ENCODE measurements around the gene AOPEP. TPM values are rescaled to one million over a fixed set of nuclear protein-coding genes. Genes with fewer than 3 reads are reported as not detected.

The AOPEP gene
- total and polyA plus RNA-seq, 2 of the 13 experiments (the other 11 are each of a cell fraction or from before 2014, with no cell fraction given), result 22.2 to 41.6 TPM

GRCh38 chr9:95070549-95071021 is 344.1 kb downstream of the AOPEP start (continued):
- TF ChIP-seq ZNF737 (CRISPR knock-in tag; IDR thresholded peaks at IDR 0.05; ENCODE audit: borderline replicate concordance), result no peak
- TF ChIP-seq REXO4 (CRISPR knock-in tag; IDR thresholded peaks at IDR 0.05; ENCODE audit: borderline replicate concordance), result no peak
- TF ChIP-seq ATF3 (CRISPR knock-in tag; IDR thresholded peaks at IDR 0.05), result no peak
- no peak for TF ChIP-seq ZNF543 (CRISPR knock-in tag; IDR thresholded peaks at IDR 0.05)
- peak; percentile 74; the same call in 1 of the 2 replicates for TF ChIP-seq HOMEZ (CRISPR knock-in tag; IDR thresholded peaks at IDR 0.05; ENCODE audit: low read depth)
- no peak for TF ChIP-seq ZNF335 (CRISPR knock-in tag; IDR thresholded peaks at IDR 0.05)
- no peak for TF ChIP-seq FOXA1 (IDR thresholded peaks at IDR 0.05)
- TF ChIP-seq FOXA1 (CRISPR knock-in tag; IDR thresholded peaks at IDR 0.05), result peak; percentile 45
- TF ChIP-seq GATA4 (IDR thresholded peaks at IDR 0.05; ENCODE audit: borderline replicate concordance, low read depth), result no peak
- no peak for TF ChIP-seq CCAR2 (optimal IDR thresholded peaks at IDR 0.05; ENCODE audit: low read depth, low read length)
- TF ChIP-seq ZNF749 (CRISPR knock-in tag; IDR thresholded peaks at IDR 0.05; ENCODE audit: borderline replicate concordance), result no peak
- no peak for TF ChIP-seq ZBTB34 (CRISPR knock-in tag; IDR thresholded peaks at IDR 0.05)
- TF ChIP-seq ZNF275 (CRISPR knock-in tag; IDR thresholded peaks at IDR 0.05; ENCODE audit: borderline replicate concordance), result no peak
- TF ChIP-seq ZFAT (CRISPR knock-in tag; conservative IDR thresholded peaks at IDR 0.05), result no peak
- no peak for TF ChIP-seq PRMT3 (CRISPR knock-in tag; IDR thresholded peaks at IDR 0.05; ENCODE audit: borderline replicate concordance, low read depth)
- no peak for TF ChIP-seq MAFF (IDR thresholded peaks at IDR 0.05; ENCODE audit: low read depth, low read length)
- TF ChIP-seq DRAP1 (CRISPR knock-in tag; IDR thresholded peaks at IDR 0.05), result peak; percentile 11; the same call in 1 of the 2 replicates
- no peak for TF ChIP-seq NFE2L2 (IDR thresholded peaks at IDR 0.05; ENCODE audit: low read length)
- TF ChIP-seq JUN (CRISPR knock-in tag; IDR thresholded peaks at IDR 0.05), result no peak
- TF ChIP-seq SNAPC4 (CRISPR knock-in tag; IDR thresholded peaks at IDR 0.05), result no peak
- peak; percentile 80 for TF ChIP-seq RAD21 (CRISPR knock-in tag; IDR thresholded peaks at IDR 0.05)
- no peak for TF ChIP-seq ZC3H4 (CRISPR knock-in tag; IDR thresholded peaks at IDR 0.05; ENCODE audit: borderline replicate concordance)
